SK-N-SH treated with all-trans-retinoic acid at 6 μM for 48 hours (cell line): ENCODE results near the gene AHRR.

Source experiments
- ATAC-seq: fragments of 200-7000 bp; cut with Tn5 transposase; 3 replicates; pipeline ENCODE4 v1.9.1; 2020; ENCODE audit warnings: mild to moderate bottlenecking, moderate library complexity
- ARNTL ChIP-seq: fragments of 450-650 bp; formaldehyde crosslinking; IDR thresholded peaks from 2 replicates; pipeline ENCODE4 v1.5.0; 2020; ENCODE audit warnings: low read depth, mild to moderate bottlenecking, moderate library complexity, borderline replicate concordance
- BACH2 ChIP-seq: fragments of 250-450 bp; sonication (Bioruptor Pico); IDR thresholded peaks from 2 replicates; pipeline ENCODE4 v1.9.0; 2021; ENCODE audit warnings: mild to moderate bottlenecking, borderline replicate concordance
- CREB5 ChIP-seq: fragments of 250-450 bp; sonication (Bioruptor Pico); IDR thresholded peaks from 2 replicates; pipeline ENCODE4 v1.5.1; 2020; ENCODE audit warnings: low read depth, mild to moderate bottlenecking, moderate library complexity
- CSDC2 ChIP-seq: fragments of 250-450 bp; sonication (Bioruptor Pico); IDR thresholded peaks from 2 replicates; pipeline ENCODE4 v1.5.0; 2020; ENCODE audit warnings: mild to moderate bottlenecking, moderate library complexity
- CSRNP3 ChIP-seq: fragments of 250-450 bp; sonication (Bioruptor Pico); IDR thresholded peaks from 2 replicates; pipeline ENCODE4 v1.5.1; 2021; ENCODE audit warnings: mild to moderate bottlenecking, moderate library complexity
- ESRRG ChIP-seq: fragments of 250-450 bp; sonication (Bioruptor Pico); IDR thresholded peaks from 2 replicates; pipeline ENCODE4 v1.6.1; 2021; ENCODE audit warnings: mild to moderate bottlenecking
- GLIS3 ChIP-seq: fragments of 250-450 bp; sonication (Bioruptor Pico); IDR thresholded peaks from 2 replicates; pipeline ENCODE4 v1.5.0; 2020; ENCODE audit warnings: mild to moderate bottlenecking, moderate library complexity
- ISL1 ChIP-seq: fragments of 250-450 bp; sonication (Bioruptor Pico); IDR thresholded peaks from 2 replicates; pipeline ENCODE4 v2.1.2; 2022; ENCODE audit warnings: mild to moderate bottlenecking, moderate library complexity
- OSR1 ChIP-seq: fragments of 250-450 bp; sonication (Bioruptor Pico); IDR thresholded peaks from 2 replicates; pipeline ENCODE4 v1.8.0; 2022; ENCODE audit warnings: moderate library complexity, mild to moderate bottlenecking, inconsistent platforms
- PATZ1 ChIP-seq: fragments of 250-450 bp; sonication (Bioruptor Pico); IDR thresholded peaks from 2 replicates; pipeline ENCODE4 v1.8.0; 2020; ENCODE audit warnings: mild to moderate bottlenecking, moderate library complexity, borderline replicate concordance
- PPARA ChIP-seq: fragments of 250-450 bp; sonication (Bioruptor Pico); IDR thresholded peaks from 2 replicates; pipeline ENCODE4 v1.5.0; 2020; ENCODE audit warnings: mild to moderate bottlenecking, borderline replicate concordance
- RARB ChIP-seq: fragments of 250-450 bp; sonication (Bioruptor Pico); IDR thresholded peaks from 2 replicates; pipeline ENCODE4 v1.8.0; 2021; ENCODE audit warnings: mild to moderate bottlenecking, moderate library complexity
- TCF4 ChIP-seq: fragments of 250-450 bp; sonication (Bioruptor Pico); IDR thresholded peaks from 2 replicates; pipeline ENCODE4 v1.8.0; 2021; ENCODE audit warnings: mild to moderate bottlenecking, moderate library complexity, borderline replicate concordance
- TOX ChIP-seq: fragments of 250-450 bp; sonication (Bioruptor Pico); IDR thresholded peaks from 2 replicates; pipeline ENCODE4 v1.8.0; 2021; ENCODE audit warnings: mild to moderate bottlenecking, moderate library complexity, borderline replicate concordance
- TSHZ2 ChIP-seq: fragments of 250-450 bp; sonication (Bioruptor Pico); IDR thresholded peaks from 2 replicates; pipeline ENCODE4 v1.5.0; 2020; ENCODE audit warnings: mild to moderate bottlenecking, moderate library complexity
- ZFP3 ChIP-seq: fragments of 250-450 bp; sonication (Bioruptor Pico); IDR thresholded peaks from 2 replicates; pipeline ENCODE4 v1.5.0; 2020; ENCODE audit warnings: mild to moderate bottlenecking, moderate library complexity
- ZFP30 ChIP-seq: fragments of 450-650 bp; formaldehyde crosslinking; IDR thresholded peaks from 2 replicates; pipeline ENCODE4 v1.5.0; 2022; ENCODE audit warnings: mild to moderate bottlenecking, moderate library complexity
- ZNF565 ChIP-seq: fragments of 450-650 bp; formaldehyde crosslinking; conservative IDR thresholded peaks from 2 replicates; pipeline ENCODE4 v1.5.0; 2020; ENCODE audit warnings: low read depth, mild to moderate bottlenecking, moderate library complexity
- ZNF70 ChIP-seq: fragments of 450-650 bp; formaldehyde crosslinking; IDR thresholded peaks from 2 replicates; pipeline ENCODE4 v1.5.0; 2020; ENCODE audit warnings: mild to moderate bottlenecking, moderate library complexity
- ZNF8 ChIP-seq: fragments of 450-650 bp; formaldehyde crosslinking; IDR thresholded peaks from 2 replicates; pipeline ENCODE4 v1.5.0; 2020; ENCODE audit warnings: mild to moderate bottlenecking, moderate library complexity

The AHRR gene

GRCh38 chr5:430214-430925 is 108.9 kb downstream of the AHRR start:
- no peak for ATAC-seq
- TF ChIP-seq TSHZ2 (no peak), ZNF70 (CRISPR knock-in tag) (no peak), ZFP30 (CRISPR knock-in tag) (no peak)

- TF ChIP-seq ARNTL (no peak), ZNF565 (CRISPR knock-in tag) (no peak), PPARA (CRISPR knock-in tag) (no peak), TSHZ2 (no peak), PATZ1 (no peak)
- peak; percentile 96 for ATAC-seq
Measured at GRCh38 chr5:431001-431710, 109.6 kb downstream of the AHRR start.

- TF ChIP-seq PATZ1 (no peak), ISL1 (no peak), CSRNP3 (CRISPR knock-in tag) (no peak), OSR1 (CRISPR knock-in tag) (no peak), TCF4 (CRISPR knock-in tag) (no peak), CSDC2 (no peak), ARNTL (no peak), BACH2 (CRISPR knock-in tag) (no peak), ZNF8 (CRISPR knock-in tag) (no peak), GLIS3 (CRISPR knock-in tag) (no peak), ZNF70 (CRISPR knock-in tag) (no peak), ZNF565 (CRISPR knock-in tag) (no peak), ZFP3 (no peak), RARB (no peak), TOX (CRISPR knock-in tag) (no peak), ZFP30 (CRISPR knock-in tag) (no peak), ESRRG (CRISPR knock-in tag) (no peak), CREB5 (CRISPR knock-in tag) (no peak)
- ATAC-seq, result no peak
Measured at GRCh38 chr5:431711-432050, 110.2 kb downstream of the AHRR start.
